Stimulated activated CD8-positive, alpha-beta memory T cell treated with anti-CD3 and anti-CD28 coated beads, Interleukin-12 subunit alpha, Interleukin-12 subunit beta, amount 100 ng/mL, for 1 hour (primary cell): ENCODE measurements around the gene ADGRB3.

Experiments used
- DNase-seq: peaks from one replicate; pipeline ENCODE4 v3.0.0-alpha.2; 2020; ENCODE audit warnings: low read depth

Gene ADGRB3

DNA sequence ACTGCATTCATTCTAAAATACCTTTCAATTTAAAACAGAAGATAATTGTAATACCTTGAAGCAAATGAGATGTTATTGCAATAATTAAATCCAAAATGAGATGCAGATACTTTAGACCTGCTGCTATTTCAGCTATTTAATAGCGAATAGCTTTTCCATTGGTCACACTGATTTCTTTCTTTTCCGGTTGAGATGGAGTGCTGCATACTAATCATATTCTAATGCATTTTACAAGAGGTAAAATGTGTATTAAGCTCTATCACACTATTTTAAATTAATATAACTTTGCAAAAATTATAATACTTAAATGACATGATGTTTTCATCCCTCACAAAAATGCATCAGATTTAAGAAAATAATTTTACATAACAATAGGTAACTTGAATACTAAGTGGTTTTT lies 74.0 kb downstream of the ADGRB3 start:
- DNase-seq, result no peak

DNA sequence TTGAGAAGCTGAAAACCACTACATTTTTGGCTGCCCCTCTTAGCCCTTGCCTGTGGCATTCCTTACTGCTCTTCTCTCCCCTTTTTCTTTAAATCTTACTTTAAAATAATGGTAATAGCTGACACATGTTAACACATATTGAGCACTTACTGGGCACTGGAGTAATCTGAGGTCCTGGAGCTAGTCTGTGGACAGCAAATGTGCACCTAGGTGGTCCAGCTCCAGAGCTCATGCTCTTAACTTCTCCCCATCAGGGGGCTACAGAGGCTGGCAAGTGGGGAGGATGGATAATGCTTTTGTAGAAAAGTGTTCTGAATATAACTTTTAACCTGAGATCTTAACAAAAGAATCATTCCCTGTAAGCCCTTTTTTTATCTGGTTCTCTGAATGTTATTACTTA lies 74.8 kb downstream of the ADGRB3 start:
- no peak for DNase-seq

DNA sequence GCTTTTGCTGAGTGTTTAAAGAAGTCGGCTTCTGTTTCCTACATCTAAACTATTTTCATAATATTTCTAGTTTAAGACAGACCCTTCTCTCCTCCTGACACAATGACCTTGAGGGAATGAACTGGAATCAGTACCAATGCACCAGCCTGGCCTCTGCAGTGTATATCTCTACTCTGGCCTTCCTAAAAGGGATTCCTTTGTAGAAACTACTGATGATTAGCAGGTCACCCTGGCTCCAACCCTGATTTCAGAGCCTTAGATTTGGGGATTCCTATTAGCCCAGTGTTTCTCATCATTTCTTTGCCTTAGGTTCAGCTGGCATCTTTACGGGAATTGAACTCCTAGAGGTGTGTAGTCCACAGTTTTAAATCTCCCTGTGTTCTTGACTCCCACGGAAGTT lies 75.4 kb downstream of the ADGRB3 start:
- DNase-seq, result no peak

DNA sequence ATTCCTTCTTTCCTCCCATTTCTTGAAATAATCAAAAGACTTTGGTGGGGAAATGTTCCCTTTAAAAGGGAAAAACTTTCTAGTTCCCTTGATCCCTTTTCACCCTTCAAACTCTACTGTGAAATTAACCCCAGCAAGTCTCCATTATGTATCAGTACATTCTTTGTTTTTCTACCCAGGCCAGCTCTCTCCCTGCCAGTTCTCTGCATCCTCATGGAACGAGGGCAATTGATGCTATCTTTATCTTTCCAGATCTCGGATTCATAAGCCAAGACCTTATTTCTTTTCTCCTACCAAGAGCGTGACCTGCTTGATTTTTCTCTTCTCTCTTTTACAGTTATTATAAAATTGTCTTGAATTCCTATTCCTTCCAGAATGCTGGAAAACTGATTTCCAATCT lies 75.8 kb downstream of the ADGRB3 start:
- no peak for DNase-seq

DNA sequence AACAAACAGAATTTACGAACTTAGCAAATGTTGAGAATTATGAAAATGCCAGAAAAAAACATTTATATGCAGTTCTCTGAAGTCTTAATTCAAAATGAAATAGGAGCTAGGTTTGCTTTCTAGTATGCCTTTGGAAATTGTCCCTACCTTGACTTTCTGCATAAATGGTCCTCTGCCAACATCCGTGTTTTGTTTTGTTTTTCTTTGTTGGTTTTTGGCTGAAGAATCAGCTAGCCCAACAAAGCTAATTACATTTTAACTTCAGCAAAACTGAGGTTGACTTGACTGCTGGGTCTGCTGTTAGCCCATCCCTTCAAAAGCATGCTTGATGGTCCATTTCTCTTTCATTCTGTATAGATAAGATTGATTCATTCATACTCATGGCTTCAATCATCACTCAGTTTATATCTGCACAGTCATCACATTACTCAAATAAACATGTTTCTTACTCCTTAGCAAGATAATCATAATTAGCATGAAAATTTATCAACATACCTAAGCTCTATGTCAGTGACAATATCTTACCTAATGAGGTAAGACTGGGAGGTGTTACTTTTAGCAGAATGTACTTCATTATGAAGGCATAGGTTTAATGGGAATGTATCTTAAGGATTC lies 76.4 kb downstream of the ADGRB3 start:
- DNase-seq, result no peak

DNA sequence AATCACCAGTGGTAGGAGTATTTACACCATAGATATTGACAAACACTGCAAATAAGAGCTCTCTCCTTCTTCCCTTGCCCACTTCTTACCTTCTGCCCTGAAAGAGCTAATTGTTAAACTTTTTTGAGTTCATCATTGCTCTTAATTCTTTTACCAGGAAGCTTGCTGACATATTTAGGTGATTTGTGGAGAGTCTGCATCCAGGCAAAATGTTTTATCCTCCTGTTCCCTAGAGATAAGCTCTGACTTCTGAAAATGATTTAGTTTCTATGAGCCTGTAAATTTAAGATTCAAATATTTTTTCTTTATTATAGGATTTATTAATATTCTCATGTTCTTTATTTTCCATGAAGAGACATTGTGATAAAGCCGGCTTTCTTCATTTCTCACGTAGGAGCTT lies 81.5 kb downstream of the ADGRB3 start:
- no peak for DNase-seq

DNA sequence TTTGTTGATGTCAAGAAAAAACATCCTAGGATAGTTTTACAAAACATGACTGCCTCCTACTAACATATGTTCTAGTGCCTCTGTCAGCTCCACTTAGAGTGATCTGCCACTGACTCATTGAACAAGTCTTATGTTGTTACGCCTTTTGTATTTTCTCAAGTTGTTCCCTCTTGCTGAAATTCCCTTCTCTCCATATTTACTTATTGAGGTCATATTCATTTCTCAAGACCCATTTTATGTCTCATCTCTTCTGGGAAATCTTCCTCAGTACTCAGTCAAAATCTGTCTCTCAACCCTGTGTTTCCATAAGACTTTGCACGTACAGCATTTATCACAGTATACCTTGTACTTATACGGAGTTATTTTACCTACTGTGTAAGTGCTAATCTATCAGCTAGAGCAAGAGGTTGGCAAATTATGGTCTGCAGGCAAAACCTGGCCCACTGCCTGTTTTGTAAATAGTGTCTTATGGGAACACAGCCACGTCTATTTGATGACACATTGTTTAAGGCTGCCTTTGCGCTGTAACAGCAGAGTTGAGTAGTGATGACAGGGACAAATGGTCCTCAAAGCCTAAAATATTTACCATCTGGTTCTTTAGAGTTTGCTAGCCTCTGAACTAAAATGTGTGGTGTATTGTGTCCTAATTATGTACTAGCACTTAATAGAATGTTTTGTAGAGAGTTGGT lies 83.4 kb downstream of the ADGRB3 start:
- DNase-seq, result no peak

DNA sequence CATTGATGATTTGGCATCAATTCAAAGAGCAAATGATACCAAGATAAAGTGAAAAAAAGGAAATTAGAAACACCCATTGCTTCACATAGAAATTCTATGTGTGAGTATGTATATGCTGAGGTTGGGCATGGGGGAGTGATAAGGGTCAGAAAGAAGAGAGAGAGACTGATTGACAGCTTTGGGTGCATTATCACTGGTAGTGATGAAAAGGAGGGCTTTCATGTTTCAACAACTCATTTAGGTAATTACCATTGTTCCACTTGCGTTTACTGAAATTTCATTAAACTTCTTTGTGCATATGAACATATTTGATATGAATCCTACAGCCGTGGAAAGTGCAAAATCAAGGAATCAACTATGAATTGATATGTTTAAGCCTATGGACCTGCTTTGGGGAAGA lies 84.7 kb downstream of the ADGRB3 start:
- no peak for DNase-seq

DNA sequence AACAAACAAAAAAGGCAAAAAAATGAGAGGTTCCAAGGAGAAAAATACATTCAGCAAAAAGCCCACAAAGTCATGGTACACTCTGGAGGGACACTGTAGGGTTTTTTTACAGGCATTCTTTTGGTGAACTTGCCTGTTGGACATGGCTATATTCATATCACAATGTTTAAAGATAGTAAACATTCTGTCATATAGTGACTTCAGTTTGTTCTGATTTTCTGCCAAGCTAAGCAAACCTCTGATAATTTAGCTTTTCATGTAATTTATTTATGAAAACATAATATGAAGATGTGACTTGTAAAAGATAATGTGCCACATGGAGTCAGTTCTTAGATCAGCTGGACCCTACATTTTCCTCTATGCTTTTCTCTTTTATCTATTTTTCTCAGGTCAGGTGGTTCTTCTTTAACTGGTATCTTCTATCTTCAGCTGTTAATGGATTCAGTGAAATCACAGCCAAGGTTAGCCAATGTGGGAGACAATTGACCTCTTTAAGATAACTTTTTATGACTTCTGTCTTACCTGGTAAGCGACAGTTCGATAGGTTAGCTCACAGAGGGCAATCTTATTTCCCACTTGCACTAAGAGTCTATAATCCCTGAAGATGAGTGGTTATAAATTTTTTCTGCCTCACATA lies 87.9 kb downstream of the ADGRB3 start:
- DNase-seq, result no peak

DNA sequence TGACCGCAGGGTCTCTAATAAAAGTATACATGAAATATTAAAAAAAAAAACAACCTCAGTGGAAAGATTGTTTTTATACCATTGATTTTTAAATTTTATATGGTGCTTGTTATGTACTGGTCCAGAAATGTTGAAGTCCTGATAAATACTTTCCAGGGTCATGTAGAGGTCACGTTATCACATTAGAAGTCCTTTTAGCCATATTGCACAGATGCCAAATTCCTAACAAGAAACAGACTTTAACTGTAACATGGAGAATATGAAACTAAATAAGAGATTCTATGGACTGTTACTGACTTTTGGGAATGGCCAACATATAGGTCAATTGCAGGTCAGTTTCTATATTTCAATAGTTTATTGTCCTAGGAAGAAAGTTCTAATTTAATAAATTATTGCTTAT lies 89.0 kb downstream of the ADGRB3 start:
- no peak for DNase-seq

DNA sequence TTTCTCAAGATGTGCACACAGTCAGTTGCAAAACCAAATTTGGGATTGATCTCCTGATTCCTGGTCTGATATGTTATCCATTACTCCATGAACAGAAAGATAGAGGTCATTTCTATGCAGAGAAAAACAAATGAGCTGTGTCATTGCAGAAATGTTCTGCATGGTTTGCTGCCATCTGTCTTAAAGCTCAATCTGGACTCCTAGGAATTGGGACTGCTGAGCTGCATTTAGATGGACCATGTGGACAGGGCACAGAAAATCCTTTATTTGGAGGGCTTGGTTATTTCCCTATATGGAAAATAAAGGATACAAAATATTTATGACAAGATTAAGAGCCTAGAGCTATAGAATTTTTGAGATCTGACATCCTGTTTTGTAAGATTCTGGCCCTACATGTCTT lies 91.3 kb downstream of the ADGRB3 start:
- no peak for DNase-seq

DNA sequence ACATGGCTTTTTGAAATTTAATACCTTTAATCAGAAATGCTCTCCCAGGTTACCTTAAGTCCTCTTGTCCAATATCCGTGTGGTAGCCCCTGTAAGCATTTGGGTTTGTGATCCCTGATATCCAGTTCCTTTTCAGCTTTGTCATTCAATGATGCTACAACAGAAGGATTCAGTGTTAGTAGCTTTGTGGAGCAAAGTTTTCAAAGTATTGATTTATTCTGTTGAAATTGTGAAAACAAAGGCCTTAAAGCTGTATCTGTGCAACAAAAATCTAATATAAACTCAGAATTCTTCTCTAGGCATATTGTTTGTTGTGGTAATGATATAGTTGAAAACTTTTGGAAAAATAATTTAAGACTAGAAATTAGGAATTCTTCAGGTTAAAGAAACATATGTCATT lies 91.9 kb downstream of the ADGRB3 start:
- DNase-seq, result no peak

DNA sequence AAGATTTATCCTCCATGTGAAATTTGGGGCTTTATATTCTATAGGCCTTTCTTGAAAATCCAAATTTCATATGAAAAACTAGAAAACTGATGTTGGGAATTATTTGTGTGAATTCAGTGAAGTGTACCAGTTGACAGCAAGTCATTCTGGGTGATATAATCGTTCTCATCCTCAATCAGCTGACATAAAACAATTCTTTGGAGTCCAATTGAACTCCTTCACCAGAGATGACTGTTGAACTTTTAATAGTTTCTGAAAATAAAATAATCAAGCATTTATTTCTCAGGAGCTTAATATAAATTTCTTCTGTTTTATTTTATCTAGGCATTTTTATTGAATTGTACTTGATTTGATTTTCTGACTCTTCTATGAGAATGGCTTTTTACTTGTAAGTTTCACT lies 92.6 kb downstream of the ADGRB3 start:
- DNase-seq, result no peak

DNA sequence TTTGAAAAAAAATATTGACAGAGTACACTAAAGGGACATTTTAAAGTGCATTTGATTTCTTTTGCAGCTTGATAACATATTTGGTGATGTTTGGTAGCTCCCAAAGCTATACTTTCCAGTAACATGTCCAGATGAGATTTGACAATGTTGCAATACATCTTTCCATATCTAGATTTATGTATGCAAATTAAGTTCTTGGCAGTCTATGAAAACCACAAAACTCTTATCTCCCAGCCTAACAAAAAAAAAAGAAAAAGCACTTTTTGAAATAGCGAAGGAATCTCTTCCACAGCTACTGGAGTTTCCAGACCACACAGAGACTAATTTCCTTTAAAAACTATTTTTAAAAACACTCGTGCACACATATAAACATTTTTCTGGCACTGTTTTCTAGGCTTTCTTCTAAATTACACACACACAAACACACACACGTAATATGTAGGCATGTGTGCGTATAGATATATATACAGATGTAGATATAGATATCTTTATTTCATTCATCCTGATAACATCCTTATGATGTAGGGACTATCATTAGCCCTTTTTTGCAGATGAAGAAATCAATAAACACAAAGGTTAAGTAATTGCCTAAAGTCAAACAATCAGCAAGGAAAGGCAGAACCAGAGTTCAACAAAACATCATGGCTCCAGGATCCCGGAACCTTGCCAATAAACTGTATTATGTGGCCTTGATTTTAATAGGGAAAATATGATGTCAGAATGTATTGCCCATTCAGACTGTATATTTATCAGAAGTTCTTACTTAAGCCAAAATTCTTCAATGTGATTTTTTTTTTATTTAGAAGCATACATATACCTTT lies 93.3 kb downstream of the ADGRB3 start:
- no peak for DNase-seq

DNA sequence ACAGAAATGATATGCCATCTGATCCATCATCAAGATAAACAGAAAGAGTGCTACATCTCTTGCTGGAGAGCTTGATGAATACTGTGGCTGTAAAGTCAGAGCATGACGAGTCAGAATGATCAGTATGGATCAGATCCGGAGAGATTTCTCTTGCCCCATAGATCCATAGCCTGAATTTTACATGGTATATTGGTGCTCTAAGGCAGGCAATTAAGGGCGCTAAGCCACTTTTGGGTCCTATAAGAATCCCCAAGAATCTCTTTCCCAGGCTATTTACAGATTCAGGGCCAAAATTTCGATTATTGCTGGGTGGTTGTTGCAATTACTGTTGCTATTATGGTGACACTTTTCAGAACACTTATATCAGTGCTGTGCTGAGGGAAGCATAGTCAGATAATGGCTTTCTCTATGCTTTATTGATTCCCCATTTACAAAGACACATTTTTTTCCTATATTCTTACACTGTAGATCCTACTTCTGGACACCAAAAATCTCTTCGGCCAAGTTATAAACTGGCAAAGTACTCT lies 94.4 kb downstream of the ADGRB3 start:
- DNase-seq, result no peak

DNA sequence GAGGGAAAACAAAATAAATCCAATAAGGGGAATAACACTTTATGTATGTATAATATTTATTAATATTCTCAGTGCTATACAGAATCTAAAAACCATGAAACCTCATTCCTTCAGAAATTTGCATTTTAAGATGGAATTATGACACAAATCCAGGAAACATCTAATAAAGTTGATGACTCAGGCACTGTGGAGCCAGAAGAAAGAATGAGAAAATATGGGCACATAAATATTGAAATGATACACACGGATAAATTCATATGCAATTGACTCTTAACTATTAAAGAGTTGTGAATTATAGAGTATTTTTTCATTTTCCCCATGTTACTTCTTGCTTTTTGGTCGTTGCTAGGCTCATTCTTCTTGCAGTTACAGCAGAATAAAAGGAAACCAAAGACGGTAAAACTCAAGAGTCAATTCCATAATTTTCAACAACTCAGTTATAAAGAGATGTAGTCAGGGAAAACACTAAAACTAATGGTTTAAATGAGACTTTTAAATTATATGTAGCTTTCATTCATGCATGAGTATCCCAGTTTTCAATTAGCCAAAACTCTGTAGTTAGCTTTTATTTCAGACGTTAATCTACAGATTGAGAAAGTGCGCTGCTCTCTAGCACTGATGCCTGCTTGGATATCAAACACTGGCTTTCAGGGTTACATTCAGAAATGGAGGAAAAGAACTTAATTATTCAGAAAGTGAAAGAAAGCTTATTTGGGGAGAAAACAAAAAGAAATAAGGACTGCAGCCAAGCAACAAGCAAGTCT lies 95.4 kb downstream of the ADGRB3 start:
- DNase-seq, result no peak

DNA sequence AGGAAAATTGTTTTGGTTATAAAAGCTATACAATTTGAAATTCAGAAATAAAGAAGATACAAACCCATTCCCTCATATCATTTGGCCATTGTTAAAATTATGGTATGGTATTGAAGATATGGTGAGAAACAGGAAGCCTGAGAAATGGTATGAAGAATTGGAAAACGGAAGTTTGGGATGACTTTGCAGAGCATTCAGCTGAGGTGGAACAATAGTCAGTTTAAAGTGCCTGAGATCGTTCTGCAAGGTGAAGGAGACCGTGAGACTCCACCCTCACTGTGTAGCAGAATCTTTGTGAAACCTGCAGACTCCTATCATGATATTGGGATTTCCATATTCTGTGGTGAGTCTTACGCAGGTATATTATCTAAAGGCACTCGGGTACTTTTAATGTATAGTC lies 97.3 kb downstream of the ADGRB3 start:
- no peak for DNase-seq

DNA sequence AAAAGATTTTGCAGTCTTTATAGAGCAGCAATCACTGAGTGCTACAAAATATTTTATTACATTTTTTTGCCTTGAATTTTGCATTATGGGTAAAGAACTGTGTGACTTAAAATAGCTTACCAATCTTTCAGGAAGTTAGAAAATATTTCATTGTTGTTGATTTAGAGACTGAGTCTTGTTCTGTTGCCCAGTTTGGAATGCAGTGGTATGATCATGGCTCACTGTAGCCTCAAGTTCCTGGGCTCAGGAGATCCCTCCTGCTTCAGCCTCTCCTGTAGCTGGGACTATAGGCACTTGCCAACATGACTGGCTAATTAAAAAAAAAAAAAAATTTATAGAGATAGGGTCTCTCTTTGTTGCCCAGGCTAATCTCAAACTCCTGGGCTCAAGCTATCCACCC lies 100.8 kb downstream of the ADGRB3 start:
- DNase-seq, result no peak

DNA sequence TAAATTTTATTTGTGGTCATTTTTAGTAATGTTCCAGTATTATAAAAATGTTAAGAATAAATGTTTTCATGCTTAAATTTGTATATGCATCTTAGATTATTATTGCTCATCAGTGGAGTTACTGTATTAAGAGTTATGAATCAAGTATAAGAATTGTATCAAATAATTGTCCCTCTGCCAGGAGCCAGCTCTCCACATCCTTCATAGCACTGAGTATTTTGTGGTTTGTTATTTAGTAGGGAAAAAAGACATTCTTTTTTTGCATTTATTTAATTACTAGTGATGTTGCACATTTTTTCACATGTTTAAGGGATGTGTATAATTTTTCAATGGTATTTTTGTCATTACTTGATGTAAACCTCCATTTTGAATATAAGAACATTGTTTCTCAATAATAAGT lies 102.0 kb downstream of the ADGRB3 start:
- DNase-seq, result no peak

DNA sequence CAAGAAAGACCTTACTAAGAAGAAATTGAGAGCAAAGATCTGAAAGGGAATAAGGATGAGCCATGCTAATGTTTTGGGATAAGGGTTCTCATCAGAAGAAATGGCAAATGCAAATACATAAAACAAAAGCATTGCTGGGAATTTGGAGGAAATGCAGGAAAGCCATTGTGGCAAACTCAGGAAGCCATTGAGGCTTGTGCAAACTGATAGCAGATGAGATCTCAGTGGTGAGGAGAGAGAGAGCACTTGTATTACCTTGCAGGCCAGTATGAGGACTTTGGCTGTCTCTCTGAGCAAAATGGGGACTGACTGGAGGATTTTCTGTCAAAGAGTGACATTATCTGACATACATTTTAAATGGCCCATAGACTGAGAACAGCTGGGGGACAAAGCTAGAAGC lies 103.0 kb downstream of the ADGRB3 start:
- DNase-seq, result no peak

DNA sequence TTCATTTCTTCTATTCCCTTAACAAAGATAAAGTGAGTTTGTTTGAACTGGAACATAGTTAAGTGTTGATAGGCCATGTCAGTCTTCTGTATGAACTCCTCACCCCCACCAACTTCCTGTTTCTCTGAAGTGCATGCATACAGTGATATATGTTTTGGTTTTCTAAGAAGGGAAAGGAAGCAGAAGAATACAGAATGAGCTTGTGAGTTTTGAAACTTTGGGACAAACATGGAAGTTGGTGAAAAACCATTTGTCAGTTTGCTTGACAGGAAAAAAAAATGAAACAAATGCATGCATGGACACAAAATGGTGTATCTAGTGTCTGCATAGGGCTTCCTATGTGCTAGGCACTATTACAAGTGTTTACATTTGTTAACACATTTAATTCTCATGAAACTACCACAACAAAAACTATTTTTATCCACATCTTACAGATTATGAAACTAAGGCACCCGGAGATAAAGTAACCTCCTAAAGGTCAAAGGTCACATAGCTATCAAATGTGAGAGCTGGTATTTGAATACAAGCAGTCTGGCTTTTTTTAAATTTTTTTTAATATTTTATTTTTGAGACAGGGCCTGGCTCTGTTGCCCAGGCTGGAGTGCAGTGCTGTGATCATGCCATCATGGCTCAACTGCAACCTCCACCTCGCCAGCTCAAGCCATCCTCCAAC lies 105.9 kb downstream of the ADGRB3 start:
- no peak for DNase-seq
